GM10266 (cell line): ENCODE measurements around the gene RNF115.
"Not testable (repeated sequence)": the region's sequence is repeated elsewhere in the genome, so short reads cannot be mapped to it uniquely, and the experiment has no call there.

ENCODE experiments used
- DNase-seq: peaks from one replicate; pipeline ENCODE4 v3.0.0; 2012; ENCODE audit errors: extremely low spot score
- CTCF ChIP-seq: IDR thresholded peaks from 2 replicates; pipeline ENCODE4 v1.5.1; 2012; ENCODE audit warnings: mild to moderate bottlenecking, low read depth; ENCODE audit not compliant: control insufficient read depth, insufficient read depth; ENCODE audit errors: missing control alignments

RNF115 gene

DNA sequence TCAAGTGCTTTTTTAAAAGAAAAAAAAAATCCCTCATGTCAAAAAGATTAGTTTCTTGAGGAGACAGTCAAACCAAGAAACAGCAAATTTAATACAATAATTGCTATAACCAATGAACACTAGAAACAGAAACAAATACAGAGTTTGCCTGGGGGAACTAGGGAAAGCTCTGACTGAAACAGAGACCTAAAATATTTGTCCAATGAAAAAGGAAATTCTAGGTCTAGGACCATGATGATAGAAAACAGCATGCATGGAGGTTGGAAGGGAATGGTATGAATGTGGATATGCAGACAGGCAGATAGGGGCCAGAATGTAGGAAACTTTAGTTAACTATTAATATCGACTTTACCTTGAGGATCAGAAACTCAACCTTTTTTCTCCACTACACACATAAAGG, 31.4 kb downstream of the RNF115 start:
- no peak for DNase-seq

DNA sequence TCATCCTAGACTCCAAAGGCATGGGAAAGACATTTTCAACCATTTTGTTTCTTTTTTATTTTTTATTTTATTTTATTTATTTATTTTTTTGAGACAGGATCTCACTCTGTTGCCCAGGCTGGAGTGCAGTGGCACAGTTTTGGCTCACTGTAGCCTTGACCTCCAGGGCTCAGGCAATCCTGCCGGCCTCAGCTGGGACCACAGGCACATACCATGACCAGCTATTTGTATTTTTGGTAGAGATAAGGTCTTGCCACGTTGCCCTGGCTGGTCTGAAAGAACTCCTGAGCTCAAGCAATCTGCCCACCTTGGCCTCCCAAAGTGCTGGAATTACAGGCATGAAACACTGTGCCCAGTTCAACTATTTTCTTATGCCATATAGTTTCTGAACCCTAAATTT, 32.0 kb downstream of the RNF115 start:
- not testable (repeated sequence) for DNase-seq

More for the DNA sequence above, 31.4 kb downstream of the RNF115 start:
- no peak for TF ChIP-seq CTCF

DNA sequence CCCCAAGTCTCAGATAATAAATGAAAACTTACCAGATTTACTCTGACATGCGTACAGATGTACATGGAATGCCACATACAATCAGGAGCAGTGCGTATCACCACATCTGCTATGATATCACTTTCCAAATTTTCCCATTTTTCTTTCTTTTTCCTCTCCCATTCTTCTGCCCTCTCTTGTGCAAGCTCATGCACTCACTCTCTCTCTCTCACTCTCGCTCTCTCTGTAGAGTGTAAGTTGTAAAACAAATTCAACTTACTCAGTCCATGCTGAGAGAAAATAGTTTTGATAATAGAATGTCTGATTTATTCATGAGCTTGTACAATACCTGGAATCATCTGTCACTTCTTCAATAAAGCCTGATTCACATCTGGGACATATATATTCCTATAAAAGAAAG, 35.3 kb downstream of the RNF115 start:
- no peak for TF ChIP-seq CTCF

GRCh38 chr1:145786271-145786670, 37.6 kb downstream of the RNF115 start:
- no peak for DNase-seq
- TF ChIP-seq CTCF, result no peak

More for the DNA sequence above, 35.3 kb downstream of the RNF115 start:
- DNase-seq, result no peak

GRCh38 chr1:145785547-145785946, 38.3 kb downstream of the RNF115 start:
- no peak for TF ChIP-seq CTCF
- DNase-seq, result no peak

DNA sequence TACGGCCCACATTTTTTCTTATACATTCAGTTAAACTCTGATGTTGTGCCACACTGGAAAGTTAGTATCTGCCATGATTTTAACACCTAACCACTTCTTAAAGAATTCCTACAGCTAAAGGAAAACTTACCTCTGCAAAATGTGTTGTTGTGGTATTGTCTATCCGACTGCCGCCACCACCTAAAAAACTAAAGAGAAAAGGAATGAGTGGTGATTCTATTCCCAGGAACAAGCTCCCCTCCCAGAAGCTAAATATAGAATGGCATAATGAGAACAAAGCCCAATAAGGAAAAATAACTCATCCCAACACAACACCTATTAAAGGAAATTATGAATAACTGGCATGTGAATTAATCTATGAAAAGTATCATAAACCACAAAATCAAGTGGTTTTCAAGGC, 39.5 kb downstream of the RNF115 start:
- no peak for DNase-seq
- no peak for TF ChIP-seq CTCF

- DNase-seq, result no peak
- no peak for TF ChIP-seq CTCF
These were observed 41.4 kb downstream of the RNF115 start for GRCh38 chr1:145782272-145783099.
